H9 (cell line): ENCODE measurements around the gene HCN2. TPM values are rescaled to one million over a fixed set of nuclear protein-coding genes. Genes with fewer than 3 reads are reported as not detected.
"Not testable (repeated sequence)": the region's sequence is repeated elsewhere in the genome, so short reads cannot be mapped to it uniquely, and the experiment has no call there.

Experiments used
- DNase-seq: peaks from one replicate; pipeline ENCODE4 v3.0.0-alpha.2; 2017
- H2AFZ ChIP-seq: one replicate; pipeline ENCODE4 v1.6.1; 2013; ENCODE audit warnings: mild to moderate bottlenecking, low read length, control low read depth, moderate library complexity
- H2AK5ac ChIP-seq: 2 replicates; pipeline ENCODE4 v1.6.1; 2013; ENCODE audit warnings: low read length, control low read depth, mixed read lengths; ENCODE audit not compliant: insufficient read length
- H2BK120ac ChIP-seq: one replicate; pipeline ENCODE4 v1.6.1; 2013; ENCODE audit warnings: low read depth, mild to moderate bottlenecking, low read length, control low read depth, inconsistent platforms; ENCODE audit not compliant: poor library complexity, severe bottlenecking
- H2BK12ac ChIP-seq: 2 replicates; pipeline ENCODE4 v1.6.1; 2013; ENCODE audit warnings: low read length, control low read depth, mixed read lengths, low read depth; ENCODE audit not compliant: insufficient read length
- H2BK15ac ChIP-seq: 2 replicates; pipeline ENCODE4 v1.6.1; 2013; ENCODE audit warnings: low read depth, low read length, control low read depth
- H2BK20ac ChIP-seq: one replicate; pipeline ENCODE4 v1.6.1; 2013; ENCODE audit warnings: low read depth, mild to moderate bottlenecking, low read length, control low read depth, inconsistent platforms; ENCODE audit not compliant: poor library complexity, severe bottlenecking
- H2BK5ac ChIP-seq: 2 replicates; pipeline ENCODE4 v1.6.1; 2013; ENCODE audit warnings: low read length, control low read depth, mixed read lengths; ENCODE audit not compliant: insufficient read length
- H3K14ac ChIP-seq: 2 replicates; pipeline ENCODE4 v1.6.1; 2013; ENCODE audit warnings: low read length, control low read depth; ENCODE audit not compliant: insufficient read depth
- H3K18ac ChIP-seq: 2 replicates; pipeline ENCODE4 v1.6.1; 2013; ENCODE audit warnings: low read depth, mild to moderate bottlenecking, mixed read lengths, low read length, control low read depth; ENCODE audit not compliant: insufficient read length
- H3K23ac ChIP-seq: 2 replicates; pipeline ENCODE4 v1.6.1; 2013; ENCODE audit warnings: low read length, control low read depth, mixed read lengths, low read depth; ENCODE audit not compliant: insufficient read length
- H3K23me2 ChIP-seq: 2 replicates; pipeline ENCODE4 v1.6.1; 2013; ENCODE audit warnings: low read depth, mild to moderate bottlenecking, mixed read lengths, low read length, control low read depth; ENCODE audit not compliant: insufficient read length, poor library complexity, severe bottlenecking
- H3K27ac ChIP-seq: 2 replicates; pipeline ENCODE4 v1.5.1; 2013; ENCODE audit warnings: low read length, control low read depth, mixed read lengths, low read depth; ENCODE audit not compliant: insufficient read length
- H3K27me3 ChIP-seq: 2 replicates; pipeline ENCODE4 v1.6.1; 2013; ENCODE audit warnings: low read length, control low read depth, inconsistent platforms; ENCODE audit not compliant: insufficient read depth
- H3K4ac ChIP-seq: 2 replicates; pipeline ENCODE4 v1.6.1; 2013; ENCODE audit warnings: low read depth, mild to moderate bottlenecking, control low read depth, inconsistent platforms, low read length, moderate library complexity
- H3K4me1 ChIP-seq: 2 replicates; pipeline ENCODE4 v1.6.1; 2013; ENCODE audit warnings: low read length, control low read depth, inconsistent platforms; ENCODE audit not compliant: insufficient read depth
- H3K4me2 ChIP-seq: 2 replicates; pipeline ENCODE4 v1.6.1; 2013; ENCODE audit warnings: low read length, control low read depth, mixed read lengths; ENCODE audit not compliant: insufficient read length, insufficient read depth
- H3K56ac ChIP-seq: 2 replicates; pipeline ENCODE4 v1.6.1; 2013; ENCODE audit warnings: low read depth, mild to moderate bottlenecking, mixed read lengths, low read length, control low read depth; ENCODE audit not compliant: insufficient read length
- H3K79me1 ChIP-seq: 2 replicates; pipeline ENCODE4 v1.6.1; 2013; ENCODE audit warnings: low read depth, mild to moderate bottlenecking, moderate library complexity, low read length, control low read depth, inconsistent platforms; ENCODE audit not compliant: insufficient read depth, poor library complexity, severe bottlenecking
- H3K79me2 ChIP-seq: 2 replicates; pipeline ENCODE4 v1.6.1; 2013; ENCODE audit warnings: low read length, control low read depth, inconsistent platforms; ENCODE audit not compliant: insufficient read depth
- H3K9ac ChIP-seq: 2 replicates; pipeline ENCODE4 v1.6.1; 2013; ENCODE audit warnings: low read length, control low read depth, mixed read lengths; ENCODE audit not compliant: insufficient read length; ENCODE audit errors: extremely low read depth
- H3K9me3 ChIP-seq: one replicate; pipeline ENCODE4 v1.6.1; 2013; ENCODE audit warnings: low read depth, low read length, inconsistent platforms; ENCODE audit not compliant: control insufficient read depth
- H3T11ph ChIP-seq: one replicate; pipeline ENCODE4 v1.6.1; 2013; ENCODE audit warnings: mild to moderate bottlenecking, low read length, control low read depth, inconsistent platforms
- H4K20me1 ChIP-seq: one replicate; pipeline ENCODE4 v1.6.1; 2013; ENCODE audit not compliant: control insufficient read depth, insufficient read length, insufficient read depth
- H4K5ac ChIP-seq: 2 replicates; pipeline ENCODE4 v1.6.1; 2013; ENCODE audit warnings: low read depth, mild to moderate bottlenecking, mixed read lengths, low read length, control low read depth; ENCODE audit not compliant: insufficient read length
- H4K8ac ChIP-seq: replicated peaks from 2 replicates; pipeline ENCODE4 v1.6.1; 2013; ENCODE audit warnings: low read length, control low read depth, mixed read lengths, low read depth; ENCODE audit not compliant: insufficient read length
- H4K91ac ChIP-seq: 2 replicates; pipeline ENCODE4 v1.6.1; 2013; ENCODE audit warnings: low read depth, mild to moderate bottlenecking, moderate library complexity, mixed read lengths, low read length, control low read depth; ENCODE audit not compliant: insufficient read length
- H3K27ac Mint-ChIP-seq, 3 experiments: 2 replicates in 2 of 3; 3 replicates in 1 of 3; pipeline ENCODE4 v1.8.0; 2020 to 2021; ENCODE audit warnings: mixed read lengths in 3 of 3, mild to moderate bottlenecking in 1 of 3, moderate library complexity in 1 of 3
- H3K27me3 Mint-ChIP-seq: 2 replicates; pipeline ENCODE4 v1.8.0; 2021; ENCODE audit warnings: low read depth, mild to moderate bottlenecking, moderate library complexity, mixed read lengths
- H3K36me3 Mint-ChIP-seq, 3 experiments: 2 replicates in 2 of 3; 3 replicates in 1 of 3; pipeline ENCODE4 v1.8.0; 2020 to 2021; ENCODE audit warnings: low read depth in 3 of 3, mixed read lengths in 3 of 3; ENCODE audit not compliant: insufficient read depth in 1 of 3
- H3K4me1 Mint-ChIP-seq, 2 experiments: 2 replicates each; pipeline ENCODE4 v1.8.0; 2020; ENCODE audit warnings: mixed read lengths in 2 of 2
- H3K4me3 Mint-ChIP-seq, 2 experiments: 2 replicates in 1 of 2; 3 replicates in 1 of 2; pipeline ENCODE4 v1.8.0; 2020 to 2021; ENCODE audit warnings: mild to moderate bottlenecking in 2 of 2, mixed read lengths in 2 of 2, moderate library complexity in 1 of 2
- H3K9me3 Mint-ChIP-seq, 2 experiments: 2 replicates in 1 of 2; 3 replicates in 1 of 2; pipeline ENCODE4 v1.8.0; 2020; ENCODE audit warnings: mild to moderate bottlenecking in 2 of 2, mixed read lengths in 2 of 2, moderate library complexity in 1 of 2
- WGBS: extraction: QIAGEN DNeasy Blood & Tissue Kit; methylation state at CpG from one replicate; pipeline ENCODE4 v1.1.7; 2013; ENCODE audit warnings: missing lambda C conversion rate, low lambda C conversion rate, mixed read lengths; ENCODE audit not compliant: insufficient read length; ENCODE audit errors: extremely low coverage; 5-methylcytosine and 5-hydroxymethylcytosine counted together
- total RNA-seq: library from RNA; stranded (reverse); gene quantifications from 2 replicates; pipeline ENCODE4 v1.2.1, GENCODE V29; 2021

The HCN2 gene
- total RNA-seq, 1 experiment from 2014 or later, result 3.7 TPM

DNA sequence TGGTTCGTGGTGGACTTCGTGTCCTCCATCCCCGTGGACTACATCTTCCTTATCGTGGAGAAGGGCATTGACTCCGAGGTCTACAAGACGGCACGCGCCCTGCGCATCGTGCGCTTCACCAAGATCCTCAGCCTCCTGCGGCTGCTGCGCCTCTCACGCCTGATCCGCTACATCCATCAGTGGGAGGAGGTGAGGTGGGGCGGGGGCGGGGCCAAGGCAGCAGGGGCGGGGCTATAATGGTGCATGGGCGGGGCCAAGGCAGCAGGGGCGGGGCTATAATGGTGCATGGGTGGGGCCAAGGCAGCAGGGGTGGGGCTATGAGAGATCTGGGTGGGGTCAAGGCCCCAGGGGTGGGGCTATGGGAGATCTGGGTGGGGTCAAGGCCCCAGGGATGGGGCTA, 14.1 kb downstream of the HCN2 start:
- H2BK5ac ChIP-seq, H3K4me1 ChIP-seq, H2AFZ ChIP-seq, H2BK12ac ChIP-seq, H3K4ac ChIP-seq, H4K5ac ChIP-seq, DNase-seq, H3K56ac ChIP-seq, H3T11ph ChIP-seq, H3K9me3 ChIP-seq, H3K23me2 ChIP-seq, H3K4me2 ChIP-seq, H3K27ac Mint-ChIP-seq, H4K8ac ChIP-seq, H3K79me2 ChIP-seq, H3K27me3 ChIP-seq, H3K18ac ChIP-seq, H4K20me1 ChIP-seq, H3K23ac ChIP-seq, H3K14ac ChIP-seq, H2AK5ac ChIP-seq, H3K79me1 ChIP-seq, H4K91ac ChIP-seq, H3K4me1 Mint-ChIP-seq, H3K9ac ChIP-seq, H2BK120ac ChIP-seq, H2BK15ac ChIP-seq, H2BK20ac ChIP-seq, H3K4me3 Mint-ChIP-seq, H3K36me3 Mint-ChIP-seq, H3K27ac ChIP-seq: not testable (repeated sequence)
- WGBS, result no CpG with 5 or more reads among the region's 20 CpGs
- H3K27me3 Mint-ChIP-seq, result peaks cover 12% of the 10 kb centered on the region
- peaks cover 29 to 37% of the 10 kb centered on the region in 2 experiments for H3K9me3 Mint-ChIP-seq
